ENCODE results near the gene BLNK. TPM values are rescaled to one million over a fixed set of nuclear protein-coding genes. Genes with fewer than 3 reads are reported as not detected.

BLNK gene
- total RNA-seq, 3 donors from 2014 or later (not counting 1 experiment from before 2014, with no cell fraction given) = 0.66 to 4.0 (median 1.5) TPM

- no peak overlapping the region for H3K27ac Mint-ChIP-seq
These were observed 12.4 kb upstream of the BLNK start for GRCh38 chr10:96283756-96284155.

GRCh38 chr10:96283351-96283750 is 12.0 kb upstream of the BLNK start:
- ATAC-seq = no peak
- no peak for TF ChIP-seq CTCF (IDR thresholded peaks at IDR 0.05)

More at GRCh38 chr10:96283756-96284155, 12.4 kb upstream of the BLNK start:
- no peaks in the 10 kb centered on the region for H3K36me3 Mint-ChIP-seq
- no peaks in the 10 kb centered on the region for H3K9me3 Mint-ChIP-seq
- intact Hi-C loops (cut with micrococcal nuclease) = no loop called here
- ATAC-seq (no peak), DNase-seq (no peak)
- TF ChIP-seq CTCF (IDR thresholded peaks at IDR 0.05) = no peak
- peaks cover 0 to 13% of the 10 kb centered on the region in 2 donors for H3K27me3 Mint-ChIP-seq (ENCODE audit: low read depth in 2 of 2)
- no peak overlapping the region for H3K4me3 Mint-ChIP-seq
- no peak overlapping the region for H3K27ac ChIP-seq (ENCODE audit: low read length)
- H3K4me3 ChIP-seq (ENCODE audit: low read length) = no peak overlapping the region
- no peaks in the 10 kb centered on the region for H3K4me1 ChIP-seq (ENCODE audit: control insufficient read depth, insufficient read depth, low read length)
- no peaks in the 10 kb centered on the region for H3K36me3 ChIP-seq (ENCODE audit: control insufficient read depth, insufficient read depth, low read length)
- peaks cover 5 to 11% of the 10 kb centered on the region in 2 donors for H3K4me1 Mint-ChIP-seq
- no peaks in the 10 kb centered on the region for H3K27me3 ChIP-seq (ENCODE audit: control insufficient read depth, insufficient read depth, low read length)
- WGBS (ENCODE audit: insufficient coverage) = 89% methylated on average over 3 of the region's 6 CpGs
- no peaks in the 10 kb centered on the region for H3K9me3 ChIP-seq (ENCODE audit: control insufficient read depth, insufficient read depth, low read length)

GRCh38 chr10:96281444-96282029 is 10.2 kb upstream of the BLNK start:
- Histone ChIP-seq H3K36me3 (ENCODE audit: control insufficient read depth, insufficient read depth, low read length) (no peaks in the 10 kb centered on the region), H3K9me3 (ENCODE audit: control insufficient read depth, insufficient read depth, low read length) (no peaks in the 10 kb centered on the region), H3K4me3 (ENCODE audit: low read length) (no peak overlapping the region), H3K27me3 (ENCODE audit: control insufficient read depth, insufficient read depth, low read length) (no peaks in the 10 kb centered on the region), H3K27ac (ENCODE audit: low read length) (no peak overlapping the region), H3K4me1 (ENCODE audit: control insufficient read depth, insufficient read depth, low read length) (no peaks in the 10 kb centered on the region)
- ATAC-seq = no peak
- H3K4me1 Mint-ChIP-seq = no peaks in the 10 kb centered on the region
- no peaks in the 10 kb centered on the region for H3K9me3 Mint-ChIP-seq
- DNase-seq = no peak
- no peak overlapping the region for H3K27ac Mint-ChIP-seq
- TF ChIP-seq CTCF (IDR thresholded peaks at IDR 0.05) = no peak
- WGBS (ENCODE audit: insufficient coverage) = 94% methylated on average over 2 of the region's 3 CpGs
- no peaks in the 10 kb centered on the region for H3K36me3 Mint-ChIP-seq
- intact Hi-C loops (cut with micrococcal nuclease) = no loop called here
- H3K4me3 Mint-ChIP-seq = no peak overlapping the region
- peaks cover 5 to 11% of the 10 kb centered on the region in 2 donors for H3K27me3 Mint-ChIP-seq (ENCODE audit: low read depth in 2 of 2)

More at GRCh38 chr10:96283351-96283750, 12.0 kb upstream of the BLNK start:
- Mint-ChIP-seq H3K27me3 (ENCODE audit: low read depth in 2 of 2) (peaks cover 0 to 13% of the 10 kb centered on the region in 2 donors), H3K27ac (no peak overlapping the region), H3K4me3 (no peak overlapping the region), H3K4me1 (peaks cover 5 to 9% of the 10 kb centered on the region in 2 donors), H3K36me3 (no peaks in the 10 kb centered on the region), H3K9me3 (no peaks in the 10 kb centered on the region)
- intact Hi-C loops (cut with micrococcal nuclease) = no loop called here
- Histone ChIP-seq H3K4me3 (ENCODE audit: low read length) (no peak overlapping the region), H3K4me1 (ENCODE audit: control insufficient read depth, insufficient read depth, low read length) (no peaks in the 10 kb centered on the region), H3K27me3 (ENCODE audit: control insufficient read depth, insufficient read depth, low read length) (no peaks in the 10 kb centered on the region), H3K27ac (ENCODE audit: low read length) (no peak overlapping the region), H3K36me3 (ENCODE audit: control insufficient read depth, insufficient read depth, low read length) (no peaks in the 10 kb centered on the region), H3K9me3 (ENCODE audit: control insufficient read depth, insufficient read depth, low read length) (no peaks in the 10 kb centered on the region)
- no peak for DNase-seq
- WGBS (ENCODE audit: insufficient coverage) = 85% methylated on average over 2 of the region's 2 CpGs

GRCh38 chr10:96280859-96281258 is 9.5 kb upstream of the BLNK start:
- Mint-ChIP-seq H3K4me1 (no peaks in the 10 kb centered on the region), H3K4me3 (no peak overlapping the region), H3K27me3 (ENCODE audit: low read depth in 2 of 2) (peaks cover 5 to 7% of the 10 kb centered on the region in 2 donors), H3K36me3 (no peaks in the 10 kb centered on the region), H3K9me3 (no peaks in the 10 kb centered on the region), H3K27ac (no peak overlapping the region)
- H3K4me1 ChIP-seq (ENCODE audit: control insufficient read depth, insufficient read depth, low read length) = no peaks in the 10 kb centered on the region
- TF ChIP-seq CTCF (IDR thresholded peaks at IDR 0.05) = no peak
- no peaks in the 10 kb centered on the region for H3K36me3 ChIP-seq (ENCODE audit: control insufficient read depth, insufficient read depth, low read length)
- no peaks in the 10 kb centered on the region for H3K27me3 ChIP-seq (ENCODE audit: control insufficient read depth, insufficient read depth, low read length)
- H3K9me3 ChIP-seq (ENCODE audit: control insufficient read depth, insufficient read depth, low read length) = no peaks in the 10 kb centered on the region
- no peak overlapping the region for H3K4me3 ChIP-seq (ENCODE audit: low read length)
- intact Hi-C loops (cut with micrococcal nuclease) = no loop called here
- no peak overlapping the region for H3K27ac ChIP-seq (ENCODE audit: low read length)
- ATAC-seq = no peak
- no peak for DNase-seq
- WGBS (ENCODE audit: insufficient coverage) = 100% methylated on average over 2 of the region's 2 CpGs
